ENCODE results near the gene CYB5B. TPM values are rescaled to one million over a fixed set of nuclear protein-coding genes. Genes with fewer than 3 reads are reported as not detected.

CYB5B gene
- total and polyA plus RNA-seq, 2 experiments from 2014 or later, result 27.9 to 149 TPM

DNA sequence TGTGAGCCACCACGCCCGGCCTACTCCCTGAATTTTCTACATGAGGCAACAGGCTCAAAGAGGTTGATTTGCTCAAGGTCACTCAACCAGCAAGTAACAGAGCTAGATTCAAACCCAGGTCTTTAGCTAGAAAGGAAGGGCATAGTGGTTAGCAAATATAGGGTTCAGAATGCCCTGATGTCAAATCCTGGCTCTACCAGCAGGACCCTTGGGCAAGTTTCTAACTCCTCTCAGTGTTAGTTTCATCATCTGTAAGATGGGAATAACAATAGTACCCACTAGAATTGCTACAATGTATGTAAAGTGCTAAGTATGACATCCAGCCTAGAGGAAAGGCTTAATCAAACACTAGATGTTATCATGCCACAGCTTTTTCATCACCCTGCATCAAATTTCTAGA, 19.1 kb upstream of the CYB5B start:
- H3K9me3 ChIP-seq (ENCODE audit: low read depth), result no peaks in the 10 kb centered on the region
- H3K4me1 ChIP-seq (ENCODE audit: low read depth), result peaks cover 9% of the 10 kb centered on the region
- no peak for TF ChIP-seq CTCF (IDR thresholded peaks at IDR 0.05; ENCODE audit: low read depth, low read length)
- H3K27ac ChIP-seq, result no peak overlapping the region
- H3K36me3 ChIP-seq, result no peaks in the 10 kb centered on the region
- H3K27me3 ChIP-seq, result no peaks in the 10 kb centered on the region
- DNase-seq (ENCODE audit: low read depth in 1 of 2, low spot score in 1 of 2), result no peak
- no peak overlapping the region for H3K4me3 ChIP-seq

- Histone ChIP-seq H3K9me3 (ENCODE audit: low read depth) (no peaks in the 10 kb centered on the region), H3K27me3 (no peaks in the 10 kb centered on the region), H3K4me3 (no peak overlapping the region), H3K4me1 (ENCODE audit: low read depth) (peaks cover 9% of the 10 kb centered on the region), H3K27ac (no peak overlapping the region), H3K36me3 (no peaks in the 10 kb centered on the region)
- no peak for TF ChIP-seq CTCF (IDR thresholded peaks at IDR 0.05; ENCODE audit: low read depth, low read length)
- DNase-seq (ENCODE audit: low read depth in 1 of 2, low spot score in 1 of 2), result no peak
Measured at GRCh38 chr16:69405757-69406156, 18.7 kb upstream of the CYB5B start.

DNA sequence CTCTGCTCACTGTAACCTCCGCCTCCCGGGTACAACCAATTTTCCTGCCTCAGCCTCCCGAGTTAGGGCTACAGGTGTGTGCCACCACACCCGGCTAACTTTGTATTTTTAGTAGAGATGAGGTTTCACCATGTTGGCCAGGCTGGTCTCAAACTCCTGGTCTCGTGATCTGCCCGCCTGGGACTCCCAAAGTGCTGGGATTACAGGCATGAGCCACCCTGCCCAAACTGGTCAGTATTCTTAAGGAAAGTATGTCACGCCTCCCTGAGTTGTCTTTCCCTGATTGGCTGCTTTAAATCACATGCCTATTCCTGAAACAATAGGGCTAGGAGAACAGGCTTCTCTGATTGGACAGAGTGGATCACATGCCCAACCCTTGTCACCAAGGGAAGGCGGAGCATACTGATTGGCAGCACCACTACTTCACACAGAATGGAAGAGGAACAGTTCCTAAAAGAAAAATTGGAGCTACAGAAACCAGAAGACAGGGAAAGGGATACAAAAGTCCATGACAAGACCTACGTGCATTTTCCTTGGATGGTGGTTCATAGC, 17.6 kb upstream of the CYB5B start:
- H3K27ac ChIP-seq, result no peak overlapping the region
- no peak for TF ChIP-seq CTCF (IDR thresholded peaks at IDR 0.05; ENCODE audit: low read depth, low read length)
- no peak overlapping the region for H3K4me3 ChIP-seq
- H3K27me3 ChIP-seq, result no peaks in the 10 kb centered on the region
- H3K9me3 ChIP-seq (ENCODE audit: low read depth), result no peaks in the 10 kb centered on the region
- peaks cover 9% of the 10 kb centered on the region for H3K4me1 ChIP-seq (ENCODE audit: low read depth)
- no peak for DNase-seq (ENCODE audit: low read depth in 1 of 2, low spot score in 1 of 2)
- no peaks in the 10 kb centered on the region for H3K36me3 ChIP-seq

DNA sequence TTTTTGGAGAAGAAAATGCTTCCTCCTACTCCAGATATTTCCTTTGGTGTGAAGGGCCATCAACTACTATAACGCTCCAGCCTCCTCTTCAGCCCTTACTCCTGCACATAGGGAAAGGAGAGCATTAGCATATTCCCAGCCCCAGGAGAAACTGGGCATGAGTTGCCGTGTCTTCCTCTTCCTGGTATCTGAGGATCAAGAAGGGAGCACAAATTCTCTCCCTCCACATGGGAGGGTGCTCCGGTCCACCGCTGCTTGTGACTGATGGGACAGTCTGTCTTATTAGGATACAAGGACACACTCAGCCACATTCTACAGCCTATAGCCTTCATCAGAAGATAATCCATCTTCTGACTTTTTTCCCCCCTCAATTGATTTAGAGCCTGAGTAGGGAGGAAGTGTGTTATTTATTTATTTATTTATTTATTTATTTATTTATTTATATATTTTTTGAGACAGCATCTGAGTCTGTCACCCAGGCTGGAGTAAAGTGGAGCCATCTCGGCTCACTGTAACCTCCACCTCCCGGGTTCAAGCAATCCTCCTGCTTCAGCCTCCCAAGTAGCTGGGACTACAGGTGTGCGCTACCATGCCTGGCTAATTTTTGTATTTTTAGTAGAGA, 16.6 kb upstream of the CYB5B start:
- Histone ChIP-seq H3K9me3 (ENCODE audit: low read depth) (no peaks in the 10 kb centered on the region), H3K4me1 (ENCODE audit: low read depth) (peaks cover 9% of the 10 kb centered on the region), H3K27ac (no peak overlapping the region), H3K4me3 (no peak overlapping the region), H3K36me3 (no peaks in the 10 kb centered on the region), H3K27me3 (no peaks in the 10 kb centered on the region)
- no peak for TF ChIP-seq CTCF (IDR thresholded peaks at IDR 0.05; ENCODE audit: low read depth, low read length)
- no peak for DNase-seq (ENCODE audit: low read depth in 1 of 2, low spot score in 1 of 2)

GRCh38 chr16:69408475-69408874, 15.9 kb upstream of the CYB5B start:
- no peak for TF ChIP-seq CTCF (IDR thresholded peaks at IDR 0.05; ENCODE audit: low read depth, low read length)
- Histone ChIP-seq H3K4me1 (ENCODE audit: low read depth) (peaks cover 9% of the 10 kb centered on the region), H3K36me3 (no peaks in the 10 kb centered on the region), H3K9me3 (ENCODE audit: low read depth) (no peaks in the 10 kb centered on the region), H3K27ac (no peak overlapping the region), H3K4me3 (no peak overlapping the region), H3K27me3 (no peaks in the 10 kb centered on the region)
- DNase-seq (ENCODE audit: low read depth in 1 of 2, low spot score in 1 of 2), result no peak

Data from cardiac muscle cell (in vitro differentiated cells and primary cell).